ENCODE data around the gene IL16. TPM values are rescaled to one million over a fixed set of nuclear protein-coding genes. Genes with fewer than 3 reads are reported as not detected.
"Not testable (repeated sequence)": the region's sequence is repeated elsewhere in the genome, so short reads cannot be mapped to it uniquely, and the experiment has no call there.

The IL16 gene
- 10 to 100 TPM; 36.4 to 38.8 TPM for total RNA-seq

- Mint-ChIP-seq H3K27ac (no peak within 1 kb of the TSS), H3K4me1 (ENCODE audit: low read depth) (no peaks in the 10 kb centered on the region), H3K27me3 (ENCODE audit: low read depth) (peaks cover 4% of the 10 kb centered on the region), H3K4me3 (no peak within 1 kb of the TSS), H3K9me3 (no peaks in the 10 kb centered on the region), H3K36me3 (ENCODE audit: low read depth) (no peaks in the 10 kb centered on the region)
- intact Hi-C loops (cut with micrococcal nuclease), result no loop called here
- no peak for DNase-seq
- CTCF ChIA-PET, result interaction anchor here (1.6 kb wide), 1 partner anchor 70 kb away, joined by 4 read pairs; no protein-coding TSS in a partner anchor
Measured at GRCh38 chr15:81196576-81197254, at the start of gene IL16. Gene IL16 (plus strand): TSS chr15:81196879. CDS start chr15:81225400, 28,521 bp downstream.

GRCh38 chr15:81151389-81151788 is 45.3 kb upstream of the IL16 start:
- no peaks in the 10 kb centered on the region for H3K4me1 Mint-ChIP-seq (ENCODE audit: low read depth)
- no peaks in the 10 kb centered on the region for H3K36me3 Mint-ChIP-seq (ENCODE audit: low read depth)
- no peak for DNase-seq
- no peak overlapping the region for H3K27ac Mint-ChIP-seq
- CTCF ChIA-PET, result interaction anchor here (2.4 kb wide), 1 partner anchor 115 kb away, joined by 15 read pairs; no protein-coding TSS in a partner anchor
- intact Hi-C loops (cut with micrococcal nuclease), result no loop called here
- no peaks in the 10 kb centered on the region for H3K9me3 Mint-ChIP-seq
- no peaks in the 10 kb centered on the region for H3K27me3 Mint-ChIP-seq (ENCODE audit: low read depth)
- H3K4me3 Mint-ChIP-seq, result no peak overlapping the region

GRCh38 chr15:81152339-81152738 is 44.3 kb upstream of the IL16 start:
- intact Hi-C loops (cut with micrococcal nuclease), result no loop called here
- CTCF ChIA-PET, result interaction anchor here (0.8 to 2.4 kb wide), 2 partner anchors 13 to 114 kb away, joined by 3 to 15 read pairs; no protein-coding TSS in a partner anchor
- H3K27me3 Mint-ChIP-seq (ENCODE audit: low read depth), result no peaks in the 10 kb centered on the region

GRCh38 chr15:81152799-81153198 is 43.9 kb upstream of the IL16 start:
- Mint-ChIP-seq H3K27ac (no peak overlapping the region), H3K4me1 (ENCODE audit: low read depth) (no peaks in the 10 kb centered on the region), H3K36me3 (ENCODE audit: low read depth) (no peaks in the 10 kb centered on the region), H3K4me3 (no peak overlapping the region), H3K27me3 (ENCODE audit: low read depth) (no peaks in the 10 kb centered on the region), H3K9me3 (no peaks in the 10 kb centered on the region)
- CTCF ChIA-PET, result interaction anchor here (0.8 to 5.1 kb wide), 3 partner anchors 12 to 114 kb away, joined by 3 to 126 read pairs (median 15); no protein-coding TSS in a partner anchor
- intact Hi-C loops (cut with micrococcal nuclease), result no loop called here
- DNase-seq, result no peak

More at GRCh38 chr15:81152339-81152738, 44.3 kb upstream of the IL16 start:
- Mint-ChIP-seq H3K36me3 (ENCODE audit: low read depth) (no peaks in the 10 kb centered on the region), H3K27ac (no peak overlapping the region), H3K9me3 (no peaks in the 10 kb centered on the region), H3K4me3 (no peak overlapping the region), H3K4me1 (ENCODE audit: low read depth) (no peaks in the 10 kb centered on the region)
- no peak for DNase-seq

- CTCF ChIA-PET, result interaction anchor here (0.6 to 5.1 kb wide), 14 partner anchors 9 to 186 kb away, joined by 3 to 126 read pairs (median 4); no protein-coding TSS in a partner anchor
- intact Hi-C loops (cut with micrococcal nuclease), result loop anchor here (1.0 to 5.0 kb wide), 4 partner anchors 111 to 245 kb away; no protein-coding TSS in a partner anchor
Measured at GRCh38 chr15:81155375-81156218, 41.1 kb upstream of the IL16 start.

GRCh38 chr15:81156324-81156723 is 40.4 kb upstream of the IL16 start:
- intact Hi-C loops (cut with micrococcal nuclease), result loop anchor here (1.0 to 5.0 kb wide), 2 partner anchors 160 to 176 kb away; no protein-coding TSS in a partner anchor
- H3K4me3 Mint-ChIP-seq, result no peak overlapping the region
- no peaks in the 10 kb centered on the region for H3K27me3 Mint-ChIP-seq (ENCODE audit: low read depth)
- peaks cover 7% of the 10 kb centered on the region for H3K4me1 Mint-ChIP-seq (ENCODE audit: low read depth)
- CTCF ChIA-PET, result interaction anchor here (0.6 to 5.1 kb wide), 10 partner anchors 8 to 185 kb away, joined by 3 to 126 read pairs (median 4); no protein-coding TSS in a partner anchor
- DNase-seq, result no peak
- no peaks in the 10 kb centered on the region for H3K9me3 Mint-ChIP-seq
- H3K36me3 Mint-ChIP-seq (ENCODE audit: low read depth), result no peaks in the 10 kb centered on the region
- no peak overlapping the region for H3K27ac Mint-ChIP-seq

More at GRCh38 chr15:81155375-81156218, 41.1 kb upstream of the IL16 start:
- Mint-ChIP-seq H3K4me3 (no peak overlapping the region), H3K36me3 (ENCODE audit: low read depth) (no peaks in the 10 kb centered on the region), H3K27me3 (ENCODE audit: low read depth) (no peaks in the 10 kb centered on the region), H3K4me1 (ENCODE audit: low read depth) (peaks cover under 1% of the 10 kb centered on the region), H3K9me3 (no peaks in the 10 kb centered on the region), H3K27ac (no peak overlapping the region)
- DNase-seq, result peak; percentile 35

GRCh38 chr15:81157195-81157938 is 39.3 kb upstream of the IL16 start:
- H3K27ac Mint-ChIP-seq, result no peak overlapping the region
- no peak overlapping the region for H3K4me3 Mint-ChIP-seq
- H3K9me3 Mint-ChIP-seq, result no peaks in the 10 kb centered on the region
- no peaks in the 10 kb centered on the region for H3K27me3 Mint-ChIP-seq (ENCODE audit: low read depth)
- intact Hi-C loops (cut with micrococcal nuclease), result loop anchor here (5.0 kb wide), 1 partner anchor 175 kb away; no protein-coding TSS in a partner anchor
- H3K36me3 Mint-ChIP-seq (ENCODE audit: low read depth), result no peaks in the 10 kb centered on the region
- H3K4me1 Mint-ChIP-seq (ENCODE audit: low read depth), result peaks cover 18% of the 10 kb centered on the region
- CTCF ChIA-PET, result interaction anchor here (5.1 kb wide), 1 partner anchor 110 kb away, joined by 126 read pairs; no protein-coding TSS in a partner anchor
- DNase-seq, result no peak

- CTCF ChIA-PET, result interaction anchor here (5.1 kb wide), 1 partner anchor 109 kb away, joined by 126 read pairs; no protein-coding TSS in a partner anchor
- no peak overlapping the region for H3K4me3 Mint-ChIP-seq
- no peak overlapping the region for H3K27ac Mint-ChIP-seq
- no peaks in the 10 kb centered on the region for H3K9me3 Mint-ChIP-seq
- peaks cover 20% of the 10 kb centered on the region for H3K4me1 Mint-ChIP-seq (ENCODE audit: low read depth)
- no peaks in the 10 kb centered on the region for H3K27me3 Mint-ChIP-seq (ENCODE audit: low read depth)
- intact Hi-C loops (cut with micrococcal nuclease), result loop anchor here (5.0 kb wide), 1 partner anchor 174 kb away; no protein-coding TSS in a partner anchor
- no peaks in the 10 kb centered on the region for H3K36me3 Mint-ChIP-seq (ENCODE audit: low read depth)
- DNase-seq, result no peak
Measured at GRCh38 chr15:81157939-81158223, 38.8 kb upstream of the IL16 start.

GRCh38 chr15:81158561-81158960 is 38.1 kb upstream of the IL16 start:
- CTCF ChIA-PET, result interaction anchor here (0.6 to 6.7 kb wide), 2 partner anchors 108 to 639 kb away, joined by 3 to 51 read pairs; no protein-coding TSS in a partner anchor
- not testable (repeated sequence) for H3K4me3 Mint-ChIP-seq; H3K9me3 Mint-ChIP-seq; H3K27ac Mint-ChIP-seq; H3K36me3 Mint-ChIP-seq (ENCODE audit: low read depth); DNase-seq; H3K27me3 Mint-ChIP-seq (ENCODE audit: low read depth)
- H3K4me1 Mint-ChIP-seq (ENCODE audit: low read depth), result peaks cover 20% of the 10 kb centered on the region
- intact Hi-C loops (cut with micrococcal nuclease), result loop anchor here (5.0 kb wide), 1 partner anchor 174 kb away; no protein-coding TSS in a partner anchor

GRCh38 chr15:81160312-81161159 is 36.1 kb upstream of the IL16 start:
- Mint-ChIP-seq H3K36me3 (ENCODE audit: low read depth) (no peaks in the 10 kb centered on the region), H3K27ac (no peak overlapping the region)
- intact Hi-C loops (cut with micrococcal nuclease), result no loop called here

GRCh38 chr15:81161160-81161673 is 35.5 kb upstream of the IL16 start:
- no peaks in the 10 kb centered on the region for H3K27me3 Mint-ChIP-seq (ENCODE audit: low read depth)
- no peaks in the 10 kb centered on the region for H3K36me3 Mint-ChIP-seq (ENCODE audit: low read depth)
- H3K4me3 Mint-ChIP-seq, result no peak overlapping the region
- peaks cover 22% of the 10 kb centered on the region for H3K4me1 Mint-ChIP-seq (ENCODE audit: low read depth)
- no peak overlapping the region for H3K27ac Mint-ChIP-seq
- CTCF ChIA-PET, result interaction anchor here (1.2 to 6.7 kb wide), 2 partner anchors 105 to 107 kb away, joined by 3 to 51 read pairs; no protein-coding TSS in a partner anchor
- intact Hi-C loops (cut with micrococcal nuclease), result no loop called here
- DNase-seq, result peak; percentile 38
- no peaks in the 10 kb centered on the region for H3K9me3 Mint-ChIP-seq

More at GRCh38 chr15:81160312-81161159, 36.1 kb upstream of the IL16 start:
- CTCF ChIA-PET, result interaction anchor here (1.2 to 6.7 kb wide), 2 partner anchors 106 to 108 kb away, joined by 3 to 51 read pairs; no protein-coding TSS in a partner anchor
- H3K27me3 Mint-ChIP-seq (ENCODE audit: low read depth), result no peaks in the 10 kb centered on the region
- H3K9me3 Mint-ChIP-seq, result no peaks in the 10 kb centered on the region
- no peak overlapping the region for H3K4me3 Mint-ChIP-seq
- no peak for DNase-seq
- H3K4me1 Mint-ChIP-seq (ENCODE audit: low read depth), result peaks cover 22% of the 10 kb centered on the region
